Astrocyte of the spinal cord (primary cell): ENCODE measurements around the gene SUV39H1.

Experiments
- DNase-seq: peaks from one replicate; pipeline ENCODE4 v3.0.0; 2011; ENCODE audit warnings: low read depth, low spot score
- H3K4me3 ChIP-seq: 2 replicates; pipeline ENCODE4 v1.5.1; 2011; ENCODE audit warnings: low read depth, mild to moderate bottlenecking, low read length, moderate library complexity
- CTCF ChIP-seq: IDR thresholded peaks from 2 replicates; pipeline ENCODE4 v1.5.1; 2012; ENCODE audit warnings: low read depth, mild to moderate bottlenecking, low read length, inconsistent platforms
- in situ Hi-C: cut with HindIII; loops from 2 replicates; pipeline ENCODE4 v1.10.0; 2017; ENCODE audit warnings: low sequenced_read_pairs

SUV39H1 gene

GRCh38 chrX:48714573-48714972, 18.0 kb downstream of the SUV39H1 start:
- in situ Hi-C loops, result no loop called here
- no peak for DNase-seq
- no peak overlapping the region for H3K4me3 ChIP-seq
- TF ChIP-seq CTCF, result no peak

- in situ Hi-C loops, result no loop called here
- peak; percentile 45 for DNase-seq
- H3K4me3 ChIP-seq, result no peak overlapping the region
- TF ChIP-seq CTCF, result no peak
Measured at GRCh38 chrX:48715072-48715471, 18.5 kb downstream of the SUV39H1 start.

- peak; percentile 58 for DNase-seq
- in situ Hi-C loops, result no loop called here
- H3K4me3 ChIP-seq, result no peak overlapping the region
- no peak for TF ChIP-seq CTCF
Measured at GRCh38 chrX:48715876-48716502, 19.5 kb downstream of the SUV39H1 start.

- no peak for DNase-seq
- no peak for TF ChIP-seq CTCF
- in situ Hi-C loops, result no loop called here
- no peak overlapping the region for H3K4me3 ChIP-seq
Measured at GRCh38 chrX:48719958-48720357, 23.4 kb downstream of the SUV39H1 start.

GRCh38 chrX:48720577-48721250, 24.2 kb downstream of the SUV39H1 start:
- H3K4me3 ChIP-seq, result no peak overlapping the region
- in situ Hi-C loops, result no loop called here
- DNase-seq, result no peak
- TF ChIP-seq CTCF, result no peak

- DNase-seq, result no peak
- no peak for TF ChIP-seq CTCF
- in situ Hi-C loops, result no loop called here
- no peak overlapping the region for H3K4me3 ChIP-seq
Measured at GRCh38 chrX:48721916-48722315, 25.4 kb downstream of the SUV39H1 start.
